Measurements from ENCODE around the gene GLRX5. TPM values are rescaled to one million over a fixed set of nuclear protein-coding genes. Genes with fewer than 3 reads are reported as not detected.

Gene GLRX5
- total RNA-seq, 1 experiment from 2014 or later, result 132 TPM

GRCh38 chr14:95530473-95531276 is 4.2 kb upstream of the GLRX5 start:
- Histone ChIP-seq H3K27ac (no peak overlapping the region), H3K9me3 (replicated peaks) (no peaks in the 10 kb centered on the region), H3K4me3 (no peak overlapping the region), H3K4me1 (peaks cover 10% of the 10 kb centered on the region), H3K27me3 (no peaks in the 10 kb centered on the region), H3K36me3 (peaks cover 6% of the 10 kb centered on the region)
- no peak for DNase-seq

GRCh38 chr14:95531473-95531872 is 3.4 kb upstream of the GLRX5 start:
- no peaks in the 10 kb centered on the region for H3K27me3 ChIP-seq
- H3K9me3 ChIP-seq (replicated peaks), result no peaks in the 10 kb centered on the region
- peaks cover 6% of the 10 kb centered on the region for H3K36me3 ChIP-seq
- DNase-seq, result no peak
- H3K4me3 ChIP-seq, result no peak overlapping the region
- H3K27ac ChIP-seq, result no peak overlapping the region
- peaks cover 10% of the 10 kb centered on the region for H3K4me1 ChIP-seq

GRCh38 chr14:95531969-95532368 is 2.9 kb upstream of the GLRX5 start:
- H3K4me1 ChIP-seq, result peaks cover 11% of the 10 kb centered on the region

GRCh38 chr14:95533391-95533821 is 1.4 kb upstream of the GLRX5 start:
- Histone ChIP-seq H3K4me3 (peak overlapping the region; percentile 96), H3K9me3 (replicated peaks) (no peaks in the 10 kb centered on the region), H3K27ac (peak overlapping the region; percentile 87), H3K36me3 (peaks cover 6% of the 10 kb centered on the region), H3K27me3 (no peaks in the 10 kb centered on the region), H3K4me1 (peaks cover 12% of the 10 kb centered on the region)
- peak; percentile 56 to 68 for DNase-seq

More at GRCh38 chr14:95531969-95532368, 2.9 kb upstream of the GLRX5 start:
- Histone ChIP-seq H3K9me3 (replicated peaks) (no peaks in the 10 kb centered on the region), H3K27me3 (no peaks in the 10 kb centered on the region), H3K36me3 (peaks cover 6% of the 10 kb centered on the region), H3K27ac (no peak overlapping the region), H3K4me3 (peak overlapping the region; percentile 96)
- DNase-seq, result no peak

- H3K27ac ChIP-seq, result peak overlapping the region; percentile 87
- no peaks in the 10 kb centered on the region for H3K27me3 ChIP-seq
- peaks cover 12% of the 10 kb centered on the region for H3K4me1 ChIP-seq
- peaks cover 6% of the 10 kb centered on the region for H3K36me3 ChIP-seq
- H3K4me3 ChIP-seq, result peak overlapping the region; percentile 96
- H3K9me3 ChIP-seq (replicated peaks), result no peaks in the 10 kb centered on the region
- DNase-seq, result no peak
Measured at GRCh38 chr14:95533822-95534221, 1.0 kb upstream of the GLRX5 start.

GRCh38 chr14:95535226-95536021 is 574 bp downstream of the GLRX5 start:
- peaks cover 12% of the 10 kb centered on the region for H3K4me1 ChIP-seq
- DNase-seq, result peak; percentile 21 to 37
- H3K36me3 ChIP-seq, result peaks cover 6% of the 10 kb centered on the region
- H3K27me3 ChIP-seq, result no peaks in the 10 kb centered on the region
- H3K4me3 ChIP-seq, result peak overlapping the region; percentile 96
- peak overlapping the region; percentile 54 for H3K27ac ChIP-seq
- H3K9me3 ChIP-seq (replicated peaks), result no peaks in the 10 kb centered on the region

GRCh38 chr14:95536036-95536593 is 1.3 kb downstream of the GLRX5 start:
- peak overlapping the region; percentile 54 for H3K27ac ChIP-seq
- peaks cover 6% of the 10 kb centered on the region for H3K36me3 ChIP-seq
- H3K9me3 ChIP-seq (replicated peaks), result no peaks in the 10 kb centered on the region
- DNase-seq, result no peak
- H3K4me1 ChIP-seq, result peaks cover 12% of the 10 kb centered on the region
- no peaks in the 10 kb centered on the region for H3K27me3 ChIP-seq
- peak overlapping the region; percentile 96 for H3K4me3 ChIP-seq

GRCh38 chr14:95536671-95537070 is 1.8 kb downstream of the GLRX5 start:
- Histone ChIP-seq H3K4me3 (peak overlapping the region; percentile 96), H3K9me3 (replicated peaks) (no peaks in the 10 kb centered on the region), H3K36me3 (peaks cover 6% of the 10 kb centered on the region), H3K4me1 (peaks cover 10% of the 10 kb centered on the region), H3K27me3 (no peaks in the 10 kb centered on the region), H3K27ac (no peak overlapping the region)
- DNase-seq, result no peak

- Histone ChIP-seq H3K4me3 (peak overlapping the region; percentile 96; the same call in 1 of the 2 replicates), H3K27ac (no peak overlapping the region), H3K9me3 (replicated peaks) (no peaks in the 10 kb centered on the region), H3K36me3 (peaks cover 6% of the 10 kb centered on the region), H3K4me1 (peaks cover 6% of the 10 kb centered on the region; the same call in 1 of the 2 replicates), H3K27me3 (no peaks in the 10 kb centered on the region)
- DNase-seq, result no peak
Measured at GRCh38 chr14:95537298-95538089, 2.6 kb downstream of the GLRX5 start.

GRCh38 chr14:95538801-95539509 is 4.1 kb downstream of the GLRX5 start:
- Histone ChIP-seq H3K9me3 (replicated peaks) (no peaks in the 10 kb centered on the region), H3K27ac (no peak overlapping the region), H3K4me1 (peaks cover 13% of the 10 kb centered on the region), H3K4me3 (no peak overlapping the region), H3K27me3 (no peaks in the 10 kb centered on the region), H3K36me3 (no peaks in the 10 kb centered on the region; the same call in 1 of the 2 replicates)
- no peak for DNase-seq

- Histone ChIP-seq H3K4me1 (peaks cover 25% of the 10 kb centered on the region), H3K27me3 (no peaks in the 10 kb centered on the region), H3K27ac (no peak overlapping the region), H3K4me3 (no peak overlapping the region), H3K36me3 (no peaks in the 10 kb centered on the region; the same call in 1 of the 2 replicates), H3K9me3 (replicated peaks) (no peaks in the 10 kb centered on the region)
- DNase-seq, result no peak
Measured at GRCh38 chr14:95540236-95540855, 5.5 kb downstream of the GLRX5 start.

- Histone ChIP-seq H3K9me3 (replicated peaks) (no peaks in the 10 kb centered on the region), H3K4me1 (peaks cover 35% of the 10 kb centered on the region), H3K27me3 (no peaks in the 10 kb centered on the region), H3K4me3 (no peak overlapping the region), H3K27ac (no peak overlapping the region), H3K36me3 (no peaks in the 10 kb centered on the region; the same call in 1 of the 2 replicates)
- DNase-seq, result no peak
Measured at GRCh38 chr14:95541346-95541745, 6.5 kb downstream of the GLRX5 start.

All from SJCRH30 (cell line).